ENCODE results near the gene CEBPA. TPM values are rescaled to one million over a fixed set of nuclear protein-coding genes. Genes with fewer than 3 reads are reported as not detected.
"Not testable (repeated sequence)": the region's sequence is repeated elsewhere in the genome, so short reads cannot be mapped to it uniquely, and the experiment has no call there.

CEBPA gene
- total RNA-seq, 1 donor from 2014 or later: 2.4 TPM

- peak; percentile 22 for ATAC-seq
- intact Hi-C loops (cut with micrococcal nuclease): no loop called here
Observed at GRCh38 chr19:33329736-33330135, 27.4 kb upstream of the CEBPA start.

DNA sequence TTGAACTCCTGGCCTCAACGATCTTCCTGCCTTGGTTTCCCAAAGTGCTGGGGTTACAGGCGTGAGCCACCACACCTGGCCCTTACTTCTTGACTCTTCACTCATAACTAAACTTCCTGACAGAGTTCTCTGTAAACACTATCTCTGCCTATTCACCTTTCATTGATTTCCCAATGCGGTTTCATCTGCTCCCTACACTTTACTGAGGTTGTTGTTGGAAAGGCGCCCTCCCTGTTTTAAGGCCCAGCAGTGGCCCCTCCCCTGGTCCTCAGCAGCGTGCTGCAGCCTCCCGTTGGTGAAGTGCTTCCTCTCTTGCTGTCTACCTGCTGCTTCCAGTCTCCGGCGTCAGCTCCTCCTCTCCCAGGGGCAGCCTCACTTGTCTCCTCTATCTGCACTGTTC lies 26.7 kb upstream of the CEBPA start:
- intact Hi-C loops (cut with micrococcal nuclease): no loop called here
- DNase-seq (no peak), ATAC-seq (no peak)

More at GRCh38 chr19:33329736-33330135, 27.4 kb upstream of the CEBPA start:
- DNase-seq: no peak

GRCh38 chr19:33325920-33326319 lies 23.6 kb upstream of the CEBPA start:
- intact Hi-C loops (cut with micrococcal nuclease): no loop called here
- peak; percentile 42 for DNase-seq
- peak; percentile 54 for ATAC-seq

GRCh38 chr19:33324628-33325027 lies 22.3 kb upstream of the CEBPA start:
- ATAC-seq (no peak), DNase-seq (no peak)
- intact Hi-C loops (cut with micrococcal nuclease): no loop called here

DNA sequence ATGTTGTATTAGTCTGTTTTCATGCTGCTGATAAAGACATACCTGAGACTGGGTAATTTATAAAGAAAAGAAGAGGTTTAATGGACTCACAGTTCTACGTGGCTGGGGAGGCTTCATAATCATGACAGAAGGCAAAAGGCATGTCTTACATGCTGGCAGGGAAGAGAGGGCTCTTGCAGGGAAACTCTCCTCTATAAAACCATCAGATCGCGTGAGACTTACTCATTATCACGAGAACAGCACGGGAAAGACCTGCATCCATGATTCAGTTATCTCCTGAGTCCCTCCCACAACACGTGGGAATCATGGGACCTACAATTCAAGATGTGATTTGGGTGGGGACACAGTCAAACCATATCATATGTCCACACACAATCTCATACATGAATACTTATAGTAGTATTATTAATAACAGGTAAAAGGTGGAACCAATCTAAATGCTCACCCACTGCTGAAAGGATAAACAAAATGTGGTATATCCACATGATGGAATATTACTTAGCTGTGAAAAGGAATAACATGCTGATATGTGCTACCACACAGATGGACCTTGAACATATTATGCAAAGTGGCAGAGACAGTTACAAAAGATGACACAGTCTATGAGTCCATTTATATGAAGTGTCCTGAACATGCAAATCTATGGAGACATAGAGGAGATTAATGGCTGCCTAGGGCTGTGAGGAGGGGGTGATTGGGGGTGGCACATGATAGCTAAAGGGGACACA lies 20.9 kb upstream of the CEBPA start:
- intact Hi-C loops (cut with micrococcal nuclease): no loop called here
- DNase-seq (no peak), ATAC-seq (no peak)

DNA sequence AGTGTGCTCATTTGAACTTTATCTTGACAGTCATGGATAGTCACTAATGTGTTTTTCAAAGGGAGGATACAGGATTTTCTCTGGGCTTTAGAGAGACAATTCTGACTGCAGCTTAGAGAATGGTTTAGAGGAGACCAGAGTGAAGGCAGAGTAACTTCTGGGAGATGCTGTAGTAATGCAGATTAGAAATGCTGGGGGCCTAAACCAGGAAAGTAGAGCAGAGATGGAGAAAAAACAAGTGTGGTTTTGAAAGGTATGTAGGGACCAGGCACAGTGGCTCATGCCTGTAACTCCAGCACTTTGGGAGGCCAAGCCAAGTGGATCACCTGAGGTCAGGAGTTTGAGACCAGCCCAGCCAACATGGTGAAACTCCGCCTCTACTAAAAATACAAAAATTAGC lies 18.3 kb upstream of the CEBPA start:
- no peak for ATAC-seq
- intact Hi-C loops (cut with micrococcal nuclease): no loop called here
- DNase-seq: no peak

GRCh38 chr19:33317991-33318390 lies 15.7 kb upstream of the CEBPA start:
- intact Hi-C loops (cut with micrococcal nuclease); ATAC-seq; DNase-seq: not testable (repeated sequence)

DNA sequence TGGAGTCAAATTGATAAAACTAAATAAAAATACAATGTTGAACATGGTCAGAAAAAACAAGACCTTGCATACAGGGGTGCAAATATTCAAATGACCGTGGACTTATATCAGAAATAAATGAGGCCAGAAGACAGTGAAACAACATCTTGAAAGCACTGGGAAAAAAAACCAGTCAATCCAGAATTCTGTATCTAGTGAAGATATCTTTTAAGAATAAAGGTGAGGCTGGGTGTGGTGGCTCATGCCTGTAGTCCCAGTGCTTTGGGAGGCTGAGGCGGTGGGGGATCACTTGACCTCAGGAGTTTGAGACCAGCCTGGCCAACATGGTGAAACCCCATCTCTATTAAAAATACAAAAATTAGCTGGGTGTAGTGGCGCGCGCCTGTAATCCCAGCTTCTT lies 15.2 kb upstream of the CEBPA start:
- intact Hi-C loops (cut with micrococcal nuclease): no loop called here
- ATAC-seq: no peak
- no peak for DNase-seq

DNA sequence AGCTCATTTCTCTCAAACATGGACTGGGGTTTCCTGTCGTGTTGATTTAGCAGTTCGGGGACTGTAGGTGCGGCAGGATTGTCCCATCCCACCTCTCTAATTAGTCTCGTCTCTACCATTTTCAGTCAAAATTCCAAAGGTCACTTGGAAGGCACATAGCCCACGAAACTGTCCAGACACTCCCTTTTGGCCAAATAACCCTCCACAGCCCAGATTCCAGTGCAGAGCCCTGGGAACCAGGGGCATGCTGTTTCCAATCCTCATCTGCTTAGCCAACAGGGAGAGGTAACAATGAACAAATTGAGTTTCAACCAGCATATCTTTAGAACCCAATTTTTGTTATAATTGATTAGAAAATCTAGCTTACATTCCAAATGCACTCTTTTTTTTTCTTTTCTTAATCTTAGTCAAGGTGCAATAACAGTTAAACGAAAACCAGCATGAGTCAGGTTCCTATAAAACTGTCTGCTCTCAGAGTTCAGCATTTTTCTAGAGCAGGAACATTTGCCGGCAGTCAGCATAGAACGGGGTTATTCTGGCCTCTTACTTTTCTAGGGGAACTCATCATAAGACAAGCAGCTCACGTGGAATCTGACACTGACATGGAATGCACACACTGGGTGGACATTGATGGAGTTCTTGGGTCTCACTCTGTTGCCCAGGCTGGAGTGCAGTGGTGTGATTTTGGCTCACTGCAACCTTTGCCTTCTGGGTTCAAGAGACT lies 14.4 kb upstream of the CEBPA start:
- no peak for DNase-seq
- intact Hi-C loops (cut with micrococcal nuclease): no loop called here
- no peak for ATAC-seq

- intact Hi-C loops (cut with micrococcal nuclease): not testable (repeated sequence)
Observed at GRCh38 chr19:33312808-33313207, 10.5 kb upstream of the CEBPA start.

DNA sequence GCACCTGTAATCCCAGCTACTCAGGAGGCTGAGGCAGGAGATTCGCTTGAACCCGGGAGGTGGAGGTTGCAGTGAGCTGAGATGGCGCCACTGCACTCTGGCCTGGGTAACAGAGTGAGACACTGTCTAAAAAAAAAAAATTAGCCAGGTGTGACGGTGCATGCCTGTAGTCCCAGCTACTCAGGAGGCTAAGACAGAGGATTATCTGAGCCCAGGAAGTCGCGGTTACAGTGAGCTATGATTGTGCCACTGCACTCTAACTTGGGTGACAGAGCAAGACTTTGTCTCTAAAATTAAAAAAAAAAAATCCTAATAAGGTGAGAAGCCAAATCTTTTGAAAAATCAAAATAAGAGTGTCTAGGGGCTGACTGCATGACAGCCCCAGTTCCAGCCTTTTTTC lies 9.7 kb upstream of the CEBPA start:
- ATAC-seq: no peak
- intact Hi-C loops (cut with micrococcal nuclease): no loop called here
- DNase-seq: no peak

More at GRCh38 chr19:33312808-33313207, 10.5 kb upstream of the CEBPA start:
- DNase-seq, ATAC-seq: not testable (repeated sequence)

DNA sequence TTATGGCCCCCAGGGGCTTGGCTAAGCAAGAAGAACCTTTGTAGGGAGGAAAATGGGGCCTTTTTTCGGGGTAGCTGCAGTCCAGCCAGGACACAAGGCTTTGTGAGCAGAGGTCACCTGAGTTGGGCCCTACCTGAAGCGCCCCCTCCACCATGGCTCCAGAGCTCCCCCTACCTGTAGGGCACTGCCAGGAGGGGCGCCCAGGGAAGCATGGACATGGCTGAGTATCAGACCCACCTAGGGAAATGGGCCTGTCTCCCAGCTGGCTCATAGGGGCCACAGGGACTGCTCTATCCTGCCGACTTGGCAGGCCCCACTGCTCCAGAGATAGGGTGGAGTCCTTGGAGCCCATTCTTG lies 9.0 kb upstream of the CEBPA start:
- intact Hi-C loops (cut with micrococcal nuclease): no loop called here
- ATAC-seq: no peak
- no peak for DNase-seq

GRCh38 chr19:33310606-33311325 lies 8.4 kb upstream of the CEBPA start:
- DNase-seq: no peak
- no peak for ATAC-seq
- intact Hi-C loops (cut with micrococcal nuclease): no loop called here

DNA sequence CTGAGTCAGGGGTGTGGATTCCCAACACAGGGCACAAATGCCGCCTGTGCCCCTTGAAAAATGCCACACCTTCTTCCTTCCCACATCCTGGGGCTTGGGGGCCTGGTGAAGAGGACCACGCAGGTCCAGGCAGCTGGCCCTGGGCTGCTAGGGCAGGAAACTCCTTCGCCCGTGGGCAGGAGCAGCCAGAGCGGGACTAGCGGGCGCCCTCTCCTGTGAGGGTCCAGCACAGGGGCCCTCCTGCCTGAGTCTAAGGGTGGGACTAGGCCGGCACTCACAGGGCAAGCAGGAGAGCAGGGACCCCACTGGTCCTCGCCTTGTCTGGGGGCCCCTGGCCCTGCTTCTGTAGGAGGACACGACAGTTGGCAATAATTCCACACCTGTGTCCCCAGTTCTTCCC lies 7.5 kb upstream of the CEBPA start:
- DNase-seq (no peak), ATAC-seq (no peak)
- intact Hi-C loops (cut with micrococcal nuclease): no loop called here

- no peak for DNase-seq
- intact Hi-C loops (cut with micrococcal nuclease): no loop called here
- no peak for ATAC-seq
Observed at GRCh38 chr19:33306853-33307792, 4.8 kb upstream of the CEBPA start.

GRCh38 chr19:33306191-33306590 lies 3.9 kb upstream of the CEBPA start:
- DNase-seq (no peak), ATAC-seq (no peak)
- intact Hi-C loops (cut with micrococcal nuclease): no loop called here

DNA sequence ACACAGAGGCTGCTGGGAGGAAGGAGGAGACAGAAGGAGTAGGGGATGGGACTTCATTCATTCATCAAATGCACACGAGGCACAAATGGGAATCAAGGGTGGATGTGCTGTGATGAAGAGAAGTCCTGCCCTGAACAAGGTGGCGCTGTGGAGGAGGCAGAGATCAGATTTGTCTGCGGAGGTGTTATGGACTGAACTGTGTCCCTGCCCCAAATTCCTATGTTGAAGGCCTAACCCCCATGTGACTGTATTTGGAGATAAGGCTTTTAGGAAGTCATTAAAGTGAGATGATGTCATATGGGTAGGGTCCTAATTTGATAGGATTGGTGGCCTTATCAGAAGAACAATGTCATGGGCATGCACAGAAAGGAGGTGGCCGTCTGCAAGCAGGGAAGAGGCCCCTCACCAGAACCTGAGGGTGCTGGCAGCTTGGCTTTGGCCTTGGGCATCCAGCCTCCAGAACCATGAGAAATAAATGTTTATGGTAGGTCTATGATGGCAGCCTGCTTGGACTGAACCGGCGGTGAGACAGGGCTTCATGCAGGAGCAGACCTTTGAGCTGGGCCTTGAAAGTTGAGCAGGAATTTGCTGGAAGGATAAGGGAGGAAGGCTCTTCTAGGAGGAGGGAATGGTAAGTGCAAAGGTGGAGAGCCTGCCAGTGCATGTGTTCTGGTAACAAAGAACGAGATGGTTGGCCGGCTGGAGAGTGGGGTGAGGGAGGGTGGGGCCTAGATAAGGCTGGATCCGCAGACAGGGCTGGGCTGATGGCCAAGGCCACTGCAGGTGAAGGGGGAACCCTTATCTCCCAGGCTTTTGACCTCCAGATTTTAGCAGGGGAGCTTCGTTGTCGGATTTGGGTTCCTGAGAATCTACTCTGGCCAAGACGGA lies 2.7 kb upstream of the CEBPA start:
- no peak for DNase-seq
- intact Hi-C loops (cut with micrococcal nuclease): no loop called here
- ATAC-seq: no peak

DNA sequence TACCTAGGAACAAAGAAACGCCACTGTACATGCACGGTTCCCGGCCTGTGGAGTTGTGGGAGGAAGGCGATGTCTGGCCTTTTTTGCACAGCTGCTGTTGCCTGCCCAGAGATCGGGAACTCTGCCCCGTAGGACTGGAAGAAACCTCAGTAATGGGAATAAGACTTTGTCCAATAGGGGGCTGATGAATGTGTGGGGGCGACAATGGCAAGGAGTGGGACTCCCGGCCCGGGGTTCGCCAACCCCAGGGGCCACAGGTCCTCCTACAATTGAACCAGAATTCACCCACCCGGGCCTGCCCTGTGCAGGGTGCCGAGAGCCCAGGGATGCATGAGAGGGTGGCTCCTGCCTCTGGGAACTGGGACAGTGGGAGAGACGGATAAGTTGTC lies 2.0 kb upstream of the CEBPA start:
- ATAC-seq (no peak), DNase-seq (no peak)
- intact Hi-C loops (cut with micrococcal nuclease): no loop called here

All from left ventricle myocardium superior (tissue), 1 donor.